NCI-H82 treated with DMSO at 0.1 percent for 48 hours (cell line): ENCODE data around the gene USP24.

Source experiments
- DNase-seq: peaks from one replicate; lab custom pipeline; 2025; ENCODE audit not compliant: unreplicated experiment; lab: John Stamatoyannopoulos, UW

The USP24 gene

DNA sequence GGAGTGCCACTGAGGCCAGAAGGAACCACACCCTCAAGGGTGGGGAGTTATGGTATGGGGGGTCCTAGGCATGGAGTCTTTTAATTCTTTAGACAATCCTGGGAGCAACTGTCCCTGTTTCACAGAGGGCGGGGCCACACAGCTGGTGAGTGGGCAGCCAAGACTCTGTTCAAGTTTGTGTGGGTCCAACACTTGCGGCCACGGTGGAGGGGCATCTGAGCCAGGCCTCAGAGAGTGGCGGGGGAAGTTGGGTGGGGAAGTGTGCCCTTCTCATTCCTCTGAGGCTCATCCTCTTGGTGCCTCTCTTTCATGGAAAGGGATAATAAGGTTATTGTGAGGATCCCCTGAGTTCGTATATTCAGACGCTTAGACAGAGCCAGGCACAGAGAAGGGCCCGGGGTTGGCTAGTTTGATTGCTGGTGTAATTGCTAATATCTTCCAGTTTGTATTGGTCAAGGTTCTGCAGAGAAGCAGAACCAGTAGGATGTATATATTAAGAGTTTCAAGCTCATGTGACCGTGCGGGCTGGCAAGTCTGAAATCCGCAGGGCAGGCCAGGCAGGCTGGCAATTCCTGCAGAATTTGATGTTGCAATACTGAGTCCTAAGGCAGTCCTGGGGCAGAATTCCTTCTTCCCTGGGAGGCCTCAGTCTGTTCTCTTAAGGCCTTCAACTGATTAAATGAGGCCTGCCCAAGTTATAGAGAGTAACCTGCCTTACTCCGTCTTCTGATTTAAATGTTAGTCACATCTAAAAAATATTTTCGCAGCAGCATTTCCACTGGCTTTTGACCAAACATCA lies 159.9 kb downstream of the USP24 start:
- DNase-seq = no peak

DNA sequence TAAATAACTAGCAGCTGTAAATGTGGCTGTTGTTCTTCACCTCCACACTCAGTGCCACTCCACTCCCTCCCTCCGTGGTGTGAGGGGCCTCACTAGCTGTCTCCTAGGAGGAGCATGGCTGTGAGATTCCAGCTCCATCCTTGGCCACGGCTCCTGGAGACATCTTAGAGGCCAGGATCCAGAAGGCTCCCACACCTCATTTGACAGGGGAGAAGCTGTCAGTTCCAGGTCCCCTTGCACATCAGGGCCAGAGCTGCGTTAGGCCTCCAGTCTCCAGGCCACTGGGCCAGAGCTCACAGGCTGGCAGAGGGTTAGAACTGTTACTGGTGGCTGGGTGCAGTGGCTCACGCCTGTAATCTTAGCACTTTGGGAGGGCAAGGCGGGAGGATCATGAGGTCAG lies 160.8 kb downstream of the USP24 start:
- no peak for DNase-seq

DNA sequence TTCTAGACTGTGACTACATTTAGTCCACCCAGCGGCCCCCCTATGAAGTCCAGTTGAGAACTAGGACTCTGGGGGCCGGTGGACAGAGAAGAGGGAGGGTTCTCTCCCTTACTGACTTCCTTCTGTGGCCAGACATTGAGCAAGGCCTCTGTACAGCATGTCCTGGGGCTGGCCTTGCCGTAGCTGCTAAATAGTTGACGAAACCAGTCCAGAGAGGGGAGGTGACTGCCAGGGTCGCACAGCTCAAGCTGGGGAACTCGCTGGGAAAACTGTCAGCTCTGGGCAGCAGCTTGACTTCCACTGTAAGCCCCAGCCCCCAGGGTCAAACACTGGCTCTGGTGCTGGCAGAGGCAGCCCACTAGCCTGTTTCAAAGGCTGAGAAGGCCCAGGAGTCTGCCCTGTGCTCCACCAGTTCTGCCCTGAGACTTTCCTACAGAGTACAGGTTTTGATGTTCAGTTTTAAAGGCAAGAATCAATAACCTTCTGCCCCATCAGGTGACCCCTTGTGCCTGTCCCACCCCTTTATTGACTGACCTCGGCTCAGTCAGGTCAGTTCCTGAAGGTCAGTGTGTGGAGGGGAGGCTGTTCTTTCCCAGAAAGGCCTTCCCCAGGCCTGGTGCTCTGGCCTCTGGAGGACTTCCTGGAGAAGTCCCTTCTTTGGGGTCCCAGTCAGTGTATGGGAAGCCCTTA lies 161.8 kb downstream of the USP24 start:
- no peak for DNase-seq

DNA sequence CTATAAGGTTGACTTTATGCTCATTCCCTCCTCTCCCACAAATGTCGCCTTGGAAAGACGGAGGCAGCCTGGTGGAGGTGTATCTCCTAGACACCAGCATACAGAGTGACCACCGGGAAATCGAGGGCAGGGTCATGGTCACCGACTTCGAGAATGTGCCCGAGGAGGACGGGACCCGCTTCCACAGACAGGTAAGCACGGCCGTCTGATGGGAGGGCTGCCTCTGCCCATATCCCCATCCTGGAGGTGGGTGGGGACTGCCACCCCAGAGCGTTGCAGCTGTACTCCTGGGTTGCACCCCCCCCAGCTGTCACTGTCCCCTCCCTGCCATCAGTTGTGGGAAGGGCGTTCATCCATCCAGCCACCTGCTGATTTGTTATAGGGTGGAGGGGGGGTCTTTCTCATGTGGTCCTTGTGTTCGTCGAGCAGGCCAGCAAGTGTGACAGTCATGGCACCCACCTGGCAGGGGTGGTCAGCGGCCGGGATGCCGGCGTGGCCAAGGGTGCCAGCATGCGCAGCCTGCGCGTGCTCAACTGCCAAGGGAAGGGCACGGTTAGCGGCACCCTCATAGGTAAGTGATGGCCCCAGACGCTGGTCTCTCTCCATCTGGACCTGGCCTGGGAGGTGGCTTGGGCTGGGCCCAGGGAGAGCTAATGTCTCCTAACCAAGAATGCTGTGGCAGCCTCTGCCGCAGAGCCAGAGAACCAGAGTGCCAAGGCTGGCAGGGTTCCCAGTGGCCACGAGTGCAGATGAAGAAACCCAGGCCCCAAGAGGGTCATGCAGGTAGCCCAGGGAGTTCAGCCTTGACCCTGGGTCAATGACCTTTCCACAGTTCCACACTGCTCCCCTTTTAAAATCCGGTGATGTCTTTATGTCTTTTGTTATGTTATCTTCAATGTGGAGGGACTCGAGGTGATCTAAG lies 162.7 kb downstream of the USP24 start:
- DNase-seq = no peak

DNA sequence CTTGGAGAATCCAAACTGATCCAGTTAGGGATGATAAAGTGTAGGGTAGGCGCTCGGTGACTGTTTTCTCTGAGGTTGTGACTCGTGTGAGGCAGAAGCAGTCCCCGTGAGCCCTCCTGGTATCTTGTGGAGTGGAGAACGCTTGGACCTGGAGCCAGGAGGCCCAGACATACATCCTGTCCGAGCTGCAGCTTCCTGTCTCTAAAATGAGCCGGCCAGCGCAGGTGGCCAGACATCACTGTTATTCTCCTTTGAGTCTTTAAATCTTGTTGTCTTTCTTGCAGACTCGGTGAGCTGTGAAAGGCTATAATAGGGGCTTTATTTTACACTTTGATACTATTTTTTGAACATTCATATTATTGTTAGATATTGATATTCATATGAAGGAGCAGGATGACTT lies 163.5 kb downstream of the USP24 start:
- DNase-seq = no peak

DNA sequence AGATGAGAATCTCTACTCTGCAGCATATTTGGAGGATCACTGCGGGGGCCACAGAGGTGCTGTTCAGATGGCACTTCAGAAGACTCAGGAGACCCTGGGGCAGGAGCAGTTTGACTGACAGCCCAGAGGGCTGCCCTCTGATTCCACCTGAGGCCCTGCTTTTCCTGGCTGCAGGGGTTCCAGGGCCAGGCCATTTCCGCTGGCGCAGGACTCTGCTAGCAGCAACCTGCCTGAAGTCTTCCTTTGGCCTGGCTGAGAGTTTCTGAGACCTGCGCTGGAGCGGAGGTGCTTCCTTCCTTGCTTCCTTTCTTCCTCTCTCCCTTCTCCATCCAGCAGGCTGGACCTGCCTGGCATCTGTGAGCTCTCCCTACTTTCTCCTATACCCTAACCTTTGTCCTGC lies 164.0 kb downstream of the USP24 start:
- no peak for DNase-seq

DNA sequence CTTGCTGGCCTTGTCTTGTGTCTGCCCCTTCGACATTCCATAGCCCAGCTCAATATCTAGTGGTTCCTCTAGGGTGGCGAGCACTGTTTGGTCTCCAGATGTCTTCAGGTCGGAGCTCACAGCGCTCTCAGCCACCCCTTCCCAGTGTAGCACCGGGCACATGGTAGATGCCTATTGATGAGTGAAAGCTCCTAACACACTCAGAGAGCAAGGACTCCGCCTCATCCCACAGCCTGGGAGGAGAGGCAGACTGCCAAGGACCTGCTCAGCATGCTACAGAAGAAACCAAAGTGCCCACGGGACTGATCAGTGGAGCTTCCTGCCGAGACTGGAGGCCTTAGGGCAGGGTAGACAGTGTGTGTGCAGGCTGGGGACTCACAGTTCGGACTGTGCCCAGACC lies 164.9 kb downstream of the USP24 start:
- DNase-seq = no peak

DNA sequence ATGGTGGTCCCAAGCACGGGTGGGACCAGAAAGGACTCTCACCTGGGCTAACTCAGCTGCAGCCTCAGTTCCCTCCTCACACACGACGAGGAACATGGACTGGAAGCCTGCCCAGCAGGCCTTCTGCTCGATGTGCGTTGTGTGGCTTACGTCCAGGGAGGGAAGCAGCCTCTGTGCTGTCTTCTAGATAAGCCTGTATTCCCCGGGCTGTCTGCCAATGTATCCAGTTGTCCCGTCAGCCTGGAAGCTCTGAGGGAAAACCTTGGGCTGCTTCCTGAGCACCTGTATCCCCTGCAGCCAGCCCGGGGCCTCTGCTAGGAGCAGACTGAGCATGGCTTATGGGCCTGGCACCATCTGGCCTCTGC lies 165.3 kb downstream of the USP24 start:
- DNase-seq = no peak

DNA sequence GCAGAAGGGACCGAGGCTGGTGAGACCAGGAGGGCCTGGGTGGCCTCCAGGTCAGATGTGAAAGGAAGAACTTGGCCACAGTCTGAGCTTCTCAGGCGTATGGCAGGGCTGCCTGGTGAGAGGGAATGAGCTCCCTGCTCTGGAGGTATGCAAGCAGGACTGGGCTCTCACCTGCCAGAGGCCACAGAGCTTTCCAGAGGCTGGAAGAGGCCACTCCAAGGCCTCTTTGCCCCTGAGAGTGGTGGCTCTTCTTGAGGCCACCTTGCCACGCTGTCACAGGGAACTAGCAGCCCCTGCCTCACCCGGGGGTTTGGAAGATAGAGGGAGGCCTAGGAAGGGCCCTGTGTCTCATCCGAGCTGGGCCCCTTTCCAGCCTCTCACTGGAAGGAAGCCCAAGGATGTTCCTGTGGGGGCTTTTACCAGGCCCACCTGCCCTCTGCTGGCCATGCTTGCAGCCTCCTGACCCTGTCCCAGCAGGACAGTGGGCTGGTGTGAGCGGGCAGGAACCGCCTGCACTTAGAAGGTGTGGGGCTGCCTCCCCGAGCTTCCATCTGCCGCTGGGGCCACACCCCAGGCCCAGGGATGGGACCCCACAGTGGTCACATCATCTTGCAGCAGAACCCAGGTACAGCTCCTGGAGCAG lies 165.8 kb downstream of the USP24 start:
- DNase-seq = no peak

DNA sequence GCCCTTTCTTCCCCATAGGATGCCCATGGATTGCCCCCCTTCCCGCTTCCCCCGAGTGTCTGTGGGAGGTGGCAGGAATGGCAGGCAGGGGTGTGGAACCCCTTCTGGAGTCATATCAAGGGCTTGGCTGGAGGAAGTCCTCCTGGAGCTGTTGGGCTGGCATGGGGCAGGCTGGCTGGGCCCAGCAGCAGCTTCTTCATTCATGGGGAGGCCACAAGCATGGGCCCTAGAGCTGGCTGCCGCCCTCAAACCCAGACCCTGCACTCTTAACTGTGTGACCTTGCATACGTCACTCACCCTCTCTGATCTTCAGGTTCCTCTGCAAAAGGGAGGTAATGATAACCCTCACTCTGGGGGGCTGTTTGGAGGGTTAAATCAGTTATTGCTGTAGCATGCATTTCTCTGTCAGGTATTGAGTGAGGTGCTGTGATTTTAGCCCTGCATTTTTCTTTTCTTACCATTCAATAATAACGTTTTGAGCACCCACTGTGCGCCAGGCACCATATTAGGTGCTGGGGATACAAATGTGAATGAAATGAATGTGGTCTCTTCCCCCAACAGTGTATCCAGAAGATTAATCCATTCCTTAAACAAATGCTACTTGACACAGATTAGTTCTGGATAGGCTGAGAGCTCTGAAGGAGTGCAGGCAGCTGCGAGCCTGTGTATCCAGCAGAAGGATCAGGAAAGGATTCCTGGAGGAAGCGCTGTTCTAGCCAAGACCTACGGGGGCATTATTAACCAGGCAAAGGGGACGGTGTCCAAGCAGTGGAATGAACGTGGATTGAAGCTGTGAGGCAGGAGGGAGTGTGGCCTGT lies 166.5 kb downstream of the USP24 start:
- DNase-seq = peak; percentile 72

DNA sequence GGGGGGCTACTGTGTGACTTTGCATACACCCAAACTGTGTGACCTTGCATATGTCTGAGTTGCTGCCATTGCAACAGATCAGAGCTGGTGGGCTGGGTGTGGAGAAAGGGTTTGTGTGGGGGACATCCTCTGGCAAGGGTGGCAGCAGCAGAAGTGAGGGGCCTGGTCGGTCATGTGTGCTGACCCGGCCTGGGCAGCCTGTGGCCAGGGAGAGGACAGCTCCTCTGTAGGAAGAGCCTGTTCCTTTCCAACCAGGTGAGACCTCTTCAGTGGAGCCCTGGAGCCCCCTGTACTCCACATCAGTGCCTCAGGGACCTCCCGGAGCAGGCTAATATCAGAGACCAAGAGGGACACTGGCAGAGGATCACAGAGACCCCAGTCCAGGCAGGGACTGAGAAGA lies 167.6 kb downstream of the USP24 start:
- DNase-seq = no peak

DNA sequence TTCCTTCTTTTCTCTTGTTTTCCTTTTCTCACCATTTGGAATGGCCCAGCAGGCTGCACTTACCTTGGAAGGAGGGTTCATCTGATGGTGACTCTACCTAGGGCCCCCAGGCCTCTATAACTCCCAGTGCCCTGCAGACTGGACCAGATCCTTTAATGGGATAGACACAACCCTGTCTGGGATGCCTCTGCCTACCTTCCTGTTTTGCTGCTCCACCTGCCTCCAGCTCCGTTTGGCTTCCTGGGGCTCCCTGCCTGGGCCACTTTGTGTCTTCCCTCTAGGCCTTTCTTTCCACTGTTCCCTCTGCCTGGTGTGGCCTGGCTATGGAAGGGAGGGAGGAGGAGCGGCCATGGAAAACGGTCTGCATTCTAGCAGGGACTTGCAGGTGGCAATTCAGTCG lies 168.3 kb downstream of the USP24 start:
- DNase-seq = no peak

DNA sequence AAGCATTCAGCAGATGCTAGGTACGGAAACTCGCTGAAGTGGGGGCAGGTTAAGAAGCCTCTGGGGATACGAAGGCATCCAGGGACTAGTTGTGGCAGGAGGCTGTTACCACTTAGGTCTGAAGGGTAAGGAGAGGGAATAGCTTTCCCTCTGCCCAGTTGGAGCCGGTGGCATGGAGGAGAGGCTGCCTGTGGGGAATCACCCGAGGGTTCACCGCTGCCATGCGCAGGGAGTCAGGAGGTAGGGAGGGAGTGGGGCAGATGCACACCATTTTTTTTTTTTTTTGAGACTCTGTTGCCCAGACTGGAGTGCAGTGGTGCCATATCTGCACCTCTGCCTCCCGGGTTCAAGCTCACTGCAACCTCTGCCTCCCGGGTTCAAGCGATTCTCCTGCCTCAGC lies 169.7 kb downstream of the USP24 start:
- no peak for DNase-seq

DNA sequence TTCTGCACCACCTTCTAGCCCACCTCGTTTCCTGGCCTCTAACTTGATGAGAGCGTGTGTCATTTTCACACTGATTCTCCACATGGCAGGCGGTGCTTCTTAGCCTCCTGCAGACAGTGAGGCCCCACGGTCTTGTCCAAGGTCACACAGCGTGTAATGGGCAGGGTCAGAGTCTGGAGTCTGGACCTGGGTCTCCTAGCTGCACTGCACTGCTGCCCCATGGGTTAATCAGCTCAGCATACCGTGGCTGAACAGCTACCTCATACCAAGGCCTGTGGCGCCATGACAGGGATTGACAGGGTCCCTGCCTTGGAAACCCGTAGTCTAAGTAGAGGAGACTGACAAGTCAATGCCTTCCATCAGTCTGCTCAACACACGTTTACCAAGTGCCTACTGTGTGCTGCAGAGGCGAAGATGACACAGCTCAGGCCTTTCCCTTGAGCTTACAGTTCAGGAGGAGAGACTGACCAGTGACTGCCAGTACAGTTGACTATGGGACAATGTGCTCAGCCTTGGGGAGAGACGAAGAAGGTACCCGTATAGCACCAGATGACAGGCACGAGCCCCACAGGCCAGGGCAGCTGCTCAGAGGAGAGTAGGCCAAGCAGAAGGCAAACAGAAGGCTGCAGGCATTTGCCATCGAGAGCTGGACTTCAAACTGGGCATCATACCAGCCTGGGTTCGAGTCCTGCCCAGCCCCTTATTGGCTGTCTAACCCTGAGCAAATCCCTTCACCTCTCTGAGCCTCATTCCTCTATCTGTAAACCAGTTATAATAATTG lies 170.4 kb downstream of the USP24 start:
- DNase-seq = no peak

DNA sequence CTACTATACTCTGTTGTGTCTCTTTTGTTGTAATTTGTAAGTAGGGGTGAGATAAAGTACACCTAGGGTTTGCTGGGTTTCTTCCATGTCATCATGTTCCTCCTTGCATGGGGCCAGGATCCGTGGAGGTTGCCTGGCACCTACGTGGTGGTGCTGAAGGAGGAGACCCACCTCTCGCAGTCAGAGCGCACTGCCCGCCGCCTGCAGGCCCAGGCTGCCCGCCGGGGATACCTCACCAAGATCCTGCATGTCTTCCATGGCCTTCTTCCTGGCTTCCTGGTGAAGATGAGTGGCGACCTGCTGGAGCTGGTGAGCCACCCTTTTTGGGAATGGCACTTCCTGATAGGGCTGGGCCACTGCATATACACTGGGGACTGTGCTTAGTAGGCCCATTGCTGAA lies 171.4 kb downstream of the USP24 start:
- DNase-seq = no peak

DNA sequence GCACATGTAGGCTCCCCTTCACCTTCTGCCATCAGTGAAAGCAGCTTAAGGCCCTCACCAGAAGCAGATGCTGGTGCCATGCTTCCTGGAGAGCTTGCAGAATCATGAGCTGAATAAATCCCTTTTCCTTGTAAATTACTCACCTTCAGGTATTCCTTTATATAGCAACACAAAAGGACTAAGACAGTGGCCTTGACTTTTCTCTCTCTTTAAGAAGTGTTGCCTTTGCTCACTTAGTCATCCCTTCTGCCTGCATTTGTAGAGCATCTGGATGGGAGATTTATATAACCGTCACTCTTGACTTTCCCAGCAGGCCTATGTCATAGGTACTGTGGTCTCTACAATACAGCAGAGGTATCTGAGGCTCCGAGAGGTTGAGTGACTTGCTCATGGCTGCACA lies 172.2 kb downstream of the USP24 start:
- no peak for DNase-seq

DNA sequence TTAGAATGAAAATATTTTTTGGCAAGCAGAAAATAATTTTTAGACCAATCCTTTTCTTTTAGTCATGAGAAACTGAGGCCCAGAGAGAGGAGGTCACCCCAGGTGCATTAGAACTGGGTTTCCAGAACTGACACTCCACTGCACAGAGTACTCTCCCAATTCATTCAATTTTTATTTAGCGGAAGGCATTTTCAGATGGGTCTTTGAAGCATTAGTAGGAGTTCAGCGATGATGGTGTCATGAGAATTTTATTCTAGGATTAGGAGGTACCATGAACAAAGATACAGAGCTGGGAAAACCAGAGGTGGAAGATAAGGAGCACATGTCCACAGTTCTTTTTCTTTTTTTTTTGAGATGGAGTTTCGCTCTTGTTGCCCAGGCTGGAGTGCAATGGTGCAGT lies 173.6 kb downstream of the USP24 start:
- DNase-seq = no peak

DNA sequence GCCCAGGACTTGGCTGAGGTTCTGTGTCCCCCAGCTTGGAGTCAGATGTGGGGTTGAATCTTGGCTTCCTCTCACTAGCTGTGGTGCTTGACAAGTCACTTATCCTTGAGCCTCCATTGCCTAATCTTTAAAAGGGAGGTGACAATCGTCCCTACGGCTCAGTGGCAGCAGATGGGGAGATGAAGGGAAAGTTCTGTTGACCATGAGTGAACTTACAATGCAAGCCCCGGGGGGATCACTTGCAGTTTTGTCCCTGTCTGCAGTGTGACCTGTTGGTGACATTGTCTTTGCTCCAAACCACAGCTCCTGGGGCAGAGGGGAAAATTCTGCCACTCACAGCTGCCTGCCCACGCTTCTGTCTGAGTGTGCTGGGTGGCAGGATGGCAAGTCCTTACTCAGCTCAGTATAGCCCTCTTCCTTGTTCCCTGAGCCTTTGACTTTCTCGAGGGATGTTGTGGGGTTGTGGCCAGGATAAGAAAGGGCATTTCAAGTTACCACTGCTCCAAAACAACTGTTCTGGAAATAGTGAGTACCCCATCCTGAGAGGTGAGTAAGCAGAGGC lies 174.2 kb downstream of the USP24 start:
- no peak for DNase-seq
